Cerebellar cortex (tissue), 1 donor: ENCODE measurements around the gene ZNF81.
"Not testable (repeated sequence)": the region's sequence is repeated elsewhere in the genome, so short reads cannot be mapped to it uniquely, and the experiment has no call there.

Source experiments
- DNase-seq: peaks from one replicate; pipeline ENCODE4 v3.0.0-alpha.2; 2015; ENCODE audit warnings: low spot score

The ZNF81 gene

GRCh38 chrX:47936224-47936939 lies 99.7 kb downstream of the ZNF81 start:
- no peak for DNase-seq

- no peak for DNase-seq
These were observed 100.2 kb downstream of the ZNF81 start for GRCh38 chrX:47936940-47937317.

DNA sequence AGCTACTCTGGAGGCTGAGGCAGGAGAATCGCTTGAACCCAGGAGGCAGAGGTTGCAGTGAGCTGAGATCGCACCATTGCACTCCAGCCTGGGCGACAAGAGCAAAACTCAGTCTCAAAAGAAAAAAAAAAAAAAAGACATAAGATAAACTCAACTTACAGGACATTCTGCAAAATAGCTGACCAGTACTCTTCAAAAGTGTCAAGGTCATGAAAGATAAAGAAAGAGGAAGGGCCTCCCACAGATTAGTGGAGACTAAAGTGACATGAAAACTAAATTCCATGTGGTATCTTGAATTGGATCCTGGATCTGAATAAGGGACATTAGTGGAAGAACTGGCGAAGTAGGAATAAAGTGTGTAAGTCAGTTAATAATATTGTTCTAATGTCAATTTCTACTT lies 103.7 kb downstream of the ZNF81 start:
- DNase-seq = no peak

GRCh38 chrX:47941423-47941822 lies 104.7 kb downstream of the ZNF81 start:
- DNase-seq = no peak

- DNase-seq = not testable (repeated sequence)
These were observed 118.6 kb downstream of the ZNF81 start for GRCh38 chrX:47955295-47955694.

GRCh38 chrX:47956016-47956415 lies 119.3 kb downstream of the ZNF81 start:
- DNase-seq = no peak

DNA sequence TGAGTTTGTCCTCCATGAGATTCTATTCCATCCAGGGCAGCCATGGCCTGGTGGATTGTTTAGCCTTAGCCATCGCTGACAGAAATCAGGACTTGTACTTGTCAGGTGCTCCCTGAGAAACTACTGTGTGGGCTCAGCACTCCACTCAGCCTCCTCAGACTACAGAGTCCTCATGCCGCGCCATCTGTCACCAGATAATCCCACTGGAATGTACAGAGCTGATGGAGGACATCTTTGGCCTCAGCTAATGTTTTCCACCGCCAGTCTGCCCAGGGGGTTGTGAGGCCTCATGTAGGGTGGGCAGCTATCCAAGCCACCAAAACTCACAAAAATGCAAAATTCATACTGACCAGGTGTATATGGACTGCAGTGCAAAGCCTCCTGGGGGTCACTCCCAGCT lies 121.5 kb downstream of the ZNF81 start:
- DNase-seq = peak; percentile 0

GRCh38 chrX:47958761-47959342 lies 122.2 kb downstream of the ZNF81 start:
- DNase-seq = peak; percentile 5

DNA sequence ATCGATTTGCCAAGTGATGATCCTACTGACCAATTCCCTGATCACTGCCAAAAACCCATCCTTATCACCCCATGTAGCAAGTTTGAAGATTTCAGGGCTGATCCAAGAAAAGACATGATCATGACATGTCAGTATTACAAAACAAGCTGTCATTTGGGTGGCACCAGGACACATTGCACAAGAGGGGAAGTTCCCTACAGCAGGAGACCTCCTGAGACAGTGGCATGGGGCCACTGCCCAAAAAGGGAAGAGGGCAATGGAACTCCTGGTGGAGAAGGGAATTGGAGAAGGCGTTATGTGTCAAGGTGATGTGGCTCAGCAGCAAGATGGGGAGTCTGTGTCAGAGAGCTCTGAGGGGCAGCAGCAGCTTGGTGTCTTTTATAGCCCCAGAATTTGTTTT lies 123.7 kb downstream of the ZNF81 start:
- no peak for DNase-seq

- not testable (repeated sequence) for DNase-seq
These were observed 125.1 kb downstream of the ZNF81 start for GRCh38 chrX:47961830-47962229.

- DNase-seq = not testable (repeated sequence)
These were observed 128.8 kb downstream of the ZNF81 start for GRCh38 chrX:47965526-47965925.
